Nephron progenitor cell (in vitro differentiated cells): Measurements from ENCODE around the gene ANXA5.

Experiments used
- DNase-seq: peaks from one replicate; pipeline ENCODE4 v3.0.0; 2021
- H3K27ac Mint-ChIP-seq: 2 replicates; pipeline ENCODE4 v1.8.0; 2021; ENCODE audit warnings: mild to moderate bottlenecking, moderate library complexity, mixed read lengths
- H3K27me3 Mint-ChIP-seq: 2 replicates; pipeline ENCODE4 v1.8.0; 2021; ENCODE audit warnings: mild to moderate bottlenecking, low read depth, mixed read lengths; ENCODE audit not compliant: poor library complexity
- H3K36me3 Mint-ChIP-seq: 2 replicates; pipeline ENCODE4 v1.8.0; 2021; ENCODE audit warnings: low read depth, mixed read lengths
- H3K4me1 Mint-ChIP-seq: 2 replicates; pipeline ENCODE4 v1.8.0; 2021; ENCODE audit warnings: mixed read lengths
- H3K4me3 Mint-ChIP-seq: 2 replicates; pipeline ENCODE4 v1.8.0; 2021; ENCODE audit warnings: mild to moderate bottlenecking, moderate library complexity, mixed read lengths
- H3K9me3 Mint-ChIP-seq: 2 replicates; pipeline ENCODE4 v1.8.0; 2021; ENCODE audit warnings: mild to moderate bottlenecking, moderate library complexity, mixed read lengths
- CTCF ChIP-seq: fragments of 200-600 bp; sonication (generic); IDR thresholded peaks from 2 replicates; pipeline ENCODE4 v1.5.0; 2021; ENCODE audit warnings: antibody characterized with exemption

ANXA5 gene

GRCh38 chr4:121728798-121729226 lies 32.0 kb upstream of the ANXA5 start:
- H3K27ac Mint-ChIP-seq: no peak overlapping the region
- DNase-seq: no peak
- no peaks in the 10 kb centered on the region for H3K9me3 Mint-ChIP-seq
- TF ChIP-seq CTCF: no peak
- peaks cover 4% of the 10 kb centered on the region for H3K27me3 Mint-ChIP-seq
- no peak overlapping the region for H3K4me3 Mint-ChIP-seq
- H3K36me3 Mint-ChIP-seq: no peaks in the 10 kb centered on the region
- H3K4me1 Mint-ChIP-seq: peaks cover 8% of the 10 kb centered on the region

GRCh38 chr4:121728066-121728465 lies 31.3 kb upstream of the ANXA5 start:
- TF ChIP-seq CTCF: no peak
- Mint-ChIP-seq H3K4me3 (no peak overlapping the region), H3K27ac (no peak overlapping the region)

GRCh38 chr4:121726642-121727268 lies 30.0 kb upstream of the ANXA5 start:
- Mint-ChIP-seq H3K27ac (no peak overlapping the region), H3K4me3 (no peak overlapping the region), H3K4me1 (no peaks in the 10 kb centered on the region), H3K36me3 (no peaks in the 10 kb centered on the region), H3K9me3 (no peaks in the 10 kb centered on the region), H3K27me3 (peaks cover 4% of the 10 kb centered on the region)
- peak; percentile 10 for DNase-seq
- peak; percentile 67 for TF ChIP-seq CTCF

More at GRCh38 chr4:121728066-121728465, 31.3 kb upstream of the ANXA5 start:
- Mint-ChIP-seq H3K27me3 (peaks cover 4% of the 10 kb centered on the region), H3K4me1 (peaks cover 8% of the 10 kb centered on the region), H3K9me3 (no peaks in the 10 kb centered on the region), H3K36me3 (no peaks in the 10 kb centered on the region)
- DNase-seq: no peak

GRCh38 chr4:121724671-121725070 lies 27.9 kb upstream of the ANXA5 start:
- no peak for TF ChIP-seq CTCF
- Mint-ChIP-seq H3K36me3 (no peaks in the 10 kb centered on the region), H3K4me3 (no peak overlapping the region), H3K27ac (no peak overlapping the region), H3K9me3 (no peaks in the 10 kb centered on the region), H3K27me3 (peaks cover 4% of the 10 kb centered on the region), H3K4me1 (no peaks in the 10 kb centered on the region)
- DNase-seq: no peak

GRCh38 chr4:121721700-121722099 lies 24.9 kb upstream of the ANXA5 start:
- no peak for TF ChIP-seq CTCF
- Mint-ChIP-seq H3K4me3 (no peak overlapping the region), H3K4me1 (no peaks in the 10 kb centered on the region), H3K36me3 (no peaks in the 10 kb centered on the region), H3K27ac (no peak overlapping the region), H3K27me3 (peaks cover 4% of the 10 kb centered on the region), H3K9me3 (no peaks in the 10 kb centered on the region)
- no peak for DNase-seq

- no peak overlapping the region for H3K4me3 Mint-ChIP-seq
- no peak for DNase-seq
- no peak for TF ChIP-seq CTCF
- no peaks in the 10 kb centered on the region for H3K27me3 Mint-ChIP-seq
- H3K27ac Mint-ChIP-seq: no peak overlapping the region
- H3K9me3 Mint-ChIP-seq: no peaks in the 10 kb centered on the region
- no peaks in the 10 kb centered on the region for H3K4me1 Mint-ChIP-seq
- no peaks in the 10 kb centered on the region for H3K36me3 Mint-ChIP-seq
Observed at GRCh38 chr4:121720109-121720508, 23.3 kb upstream of the ANXA5 start.
